Activated CD8-positive, alpha-beta memory T cell treated with anti-CD3 and anti-CD28 coated beads for 36 hours (primary cell): ENCODE results near the gene RIOK1. TPM values are rescaled to one million over a fixed set of nuclear protein-coding genes. Genes with fewer than 3 reads are reported as not detected.

Experiments used
- CTCF ChIA-PET: fragments of 350-600 bp; sonication (Branson Sonifier 250); formaldehyde crosslinking; loops from one replicate; lab custom pipeline; 2021; ENCODE audit warnings: antibody characterized with exemption; lab: Charles Lee
- POLR2A ChIA-PET: fragments of 350-600 bp; sonication (Branson Sonifier 250); formaldehyde crosslinking; loops from one replicate; lab custom pipeline; 2021; ENCODE audit warnings: antibody characterized with exemption; lab: Charles Lee
- total RNA-seq, 2 experiments: library from RNA; stranded (reverse); gene quantifications; one replicate each; pipeline ENCODE4 v1.2.3, GENCODE V29; 2021

Gene RIOK1
- total RNA-seq, 2 experiments from 2014 or later, result 54.2 to 59.0 TPM

DNA sequence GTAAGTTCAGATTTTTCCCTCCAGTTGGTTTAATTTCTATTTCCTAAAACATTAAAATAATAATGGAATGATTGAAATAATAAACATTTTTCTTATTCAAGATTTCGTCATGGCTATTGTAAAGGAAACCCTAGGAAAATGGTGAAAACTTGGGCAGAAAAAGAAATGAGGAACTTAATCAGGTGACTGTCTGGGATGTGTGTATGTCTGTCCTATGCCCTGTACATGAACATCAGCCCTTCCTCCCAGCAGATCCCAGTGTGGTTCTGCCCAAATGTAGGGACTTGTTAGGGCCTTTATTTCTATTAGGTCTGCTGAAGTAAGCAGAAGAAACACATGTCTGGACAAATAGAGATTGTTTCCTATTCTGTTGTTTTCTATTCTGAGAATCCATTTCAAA lies 13.1 kb downstream of the RIOK1 start:
- CTCF ChIA-PET, result no interaction called here

GRCh38 chr6:7404546-7404945 lies 14.9 kb downstream of the RIOK1 start:
- POLR2A ChIA-PET, result interaction anchor here (1.0 kb wide), 1 partner anchor 14 kb away, joined by 3 read pairs; no protein-coding TSS in a partner anchor
- CTCF ChIA-PET, result interaction anchor here (1.3 kb wide), 1 partner anchor 92 kb away, joined by 3 read pairs; no protein-coding TSS in a partner anchor

More for the DNA sequence above, 13.1 kb downstream of the RIOK1 start:
- POLR2A ChIA-PET, result interaction anchor here (0.5 kb wide), 1 partner anchor 139 kb away, joined by 4 read pairs; no protein-coding TSS in a partner anchor

DNA sequence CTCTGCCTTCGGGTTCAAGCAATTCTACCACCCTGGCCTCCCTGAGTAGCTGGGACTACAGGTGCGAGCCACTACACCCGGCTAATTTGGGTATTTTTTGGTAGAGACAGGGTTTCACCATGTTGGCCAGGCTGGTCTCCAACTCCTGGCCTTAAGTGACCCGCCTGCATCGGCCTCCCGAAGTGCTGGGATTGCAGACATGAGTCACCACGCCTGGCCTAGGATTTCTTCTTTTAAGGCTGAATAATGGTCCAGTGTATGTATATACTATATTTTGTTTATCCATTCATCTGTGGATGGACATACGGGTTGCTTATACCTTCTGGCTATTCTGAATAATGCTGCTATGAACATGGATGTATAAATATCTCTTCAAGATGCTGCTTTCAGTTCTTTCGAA lies 17.1 kb downstream of the RIOK1 start:
- ChIA-PET CTCF (no interaction called here), POLR2A (no interaction called here)

DNA sequence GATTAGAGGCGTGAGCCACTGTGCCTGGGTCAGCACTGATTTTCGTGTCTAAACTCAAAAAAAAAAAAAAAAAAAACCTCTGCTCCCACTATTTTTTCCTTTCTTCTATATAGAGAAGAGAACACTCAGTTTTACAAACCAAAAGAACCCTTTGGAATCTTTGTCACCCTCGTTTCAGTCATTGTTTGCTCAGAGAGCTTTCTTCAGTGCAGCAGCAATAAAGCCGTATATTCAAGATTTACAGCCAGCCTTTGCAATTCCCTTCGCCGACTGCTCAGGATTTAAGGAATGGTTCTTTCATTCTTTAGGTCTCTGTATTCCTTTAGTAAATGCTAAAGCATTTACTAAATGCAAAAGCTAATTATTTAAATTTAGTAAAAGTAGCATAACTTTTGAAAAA lies 20.1 kb downstream of the RIOK1 start:
- ChIA-PET POLR2A (no interaction called here), CTCF (no interaction called here)

DNA sequence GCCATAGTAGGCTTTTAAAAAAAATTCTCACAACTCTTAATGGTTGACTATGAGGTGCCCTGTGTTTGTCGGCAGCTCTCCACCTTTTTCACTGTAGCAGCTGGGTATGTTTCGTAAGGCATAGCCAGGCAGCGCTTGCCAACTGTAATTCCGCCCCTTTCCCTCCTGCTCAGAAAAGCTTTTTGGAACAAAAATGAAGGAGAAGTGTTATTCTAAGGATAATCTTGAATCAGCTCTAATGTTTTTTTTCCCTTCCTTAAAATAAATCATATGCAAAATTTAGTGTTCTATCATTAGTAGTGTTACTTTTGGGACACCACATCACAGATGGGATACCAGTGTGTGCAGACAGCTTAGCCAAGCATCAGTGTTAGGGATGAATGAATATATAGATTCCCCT lies 21.2 kb downstream of the RIOK1 start:
- ChIA-PET CTCF (no interaction called here), POLR2A (no interaction called here)

- ChIA-PET POLR2A (no interaction called here), CTCF (no interaction called here)
Observed at GRCh38 chr6:7411328-7411727, 21.7 kb downstream of the RIOK1 start.

- CTCF ChIA-PET, result no interaction called here
Observed at GRCh38 chr6:7413151-7413823, 23.7 kb downstream of the RIOK1 start.

DNA sequence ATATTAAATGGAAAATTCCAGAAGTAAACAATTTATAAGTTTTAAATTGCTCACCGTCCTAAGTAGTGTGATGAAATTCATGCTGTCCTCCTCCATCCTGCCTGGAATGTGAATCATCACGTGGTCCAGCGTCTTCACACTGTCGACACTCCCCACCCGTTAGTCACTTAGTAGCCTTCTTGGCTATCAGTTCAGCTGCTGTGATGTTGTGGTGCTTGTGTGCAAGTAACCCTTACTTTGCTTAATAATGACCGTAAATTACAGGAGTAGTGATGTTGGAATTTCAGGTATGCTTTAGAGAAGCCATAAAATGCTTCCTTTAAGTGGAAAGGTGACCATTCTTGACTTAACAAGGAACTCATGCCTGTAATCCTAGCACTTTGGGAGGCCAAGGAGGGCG lies 25.2 kb downstream of the RIOK1 start:
- POLR2A ChIA-PET, result no interaction called here
- CTCF ChIA-PET, result no interaction called here

More at GRCh38 chr6:7413151-7413823, 23.7 kb downstream of the RIOK1 start:
- POLR2A ChIA-PET, result no interaction called here

DNA sequence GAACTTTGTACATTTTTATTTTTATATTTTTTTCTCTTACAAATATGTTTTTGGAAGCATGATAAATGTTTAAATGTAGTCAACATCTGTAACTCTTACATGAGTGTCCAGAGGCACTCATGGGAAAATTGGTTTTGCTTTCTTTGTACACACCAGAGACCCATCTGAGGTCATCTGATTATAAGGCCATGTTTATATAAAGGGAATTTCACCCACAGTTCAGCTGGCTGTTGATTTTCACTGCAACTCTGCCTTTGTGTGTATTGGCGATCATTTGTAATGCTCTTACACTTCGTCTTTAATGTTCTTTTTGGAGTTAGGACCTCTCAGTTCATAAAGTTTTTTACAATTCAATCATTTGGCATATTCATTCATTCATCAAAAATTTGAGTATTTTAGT lies 28.1 kb downstream of the RIOK1 start:
- ChIA-PET CTCF (no interaction called here), POLR2A (no interaction called here)

DNA sequence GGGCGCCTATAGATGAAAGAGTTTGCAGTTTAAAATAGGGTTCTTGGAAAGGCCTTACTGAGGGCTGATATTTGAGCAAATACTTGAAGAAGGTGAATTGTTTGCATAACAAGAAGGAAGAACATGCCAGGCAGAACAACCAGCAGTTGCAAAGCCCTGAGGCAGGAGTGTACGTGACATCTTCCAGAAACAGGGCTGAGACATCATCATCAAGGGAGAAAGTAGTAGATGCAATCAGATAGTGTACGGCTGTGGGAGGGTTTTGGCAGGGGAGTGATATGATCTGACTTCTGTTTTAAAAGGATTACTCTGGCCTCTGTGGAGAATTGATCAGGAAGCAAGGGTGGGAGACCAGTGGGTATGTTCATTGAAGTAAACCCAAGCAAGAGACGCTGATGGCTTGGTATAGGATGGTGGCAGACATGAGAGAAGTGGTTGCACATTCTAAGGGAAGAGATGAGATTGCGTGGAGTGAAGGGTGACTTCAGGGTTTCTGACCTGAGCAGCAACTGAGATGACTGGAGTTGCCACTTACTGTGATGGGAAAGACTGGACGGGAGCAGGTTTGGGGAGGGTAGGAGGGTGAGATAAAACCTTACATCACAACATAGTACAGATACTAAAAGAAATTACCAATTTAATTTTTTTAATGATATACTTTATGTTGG lies 28.8 kb downstream of the RIOK1 start:
- ChIA-PET CTCF (no interaction called here), POLR2A (no interaction called here)

DNA sequence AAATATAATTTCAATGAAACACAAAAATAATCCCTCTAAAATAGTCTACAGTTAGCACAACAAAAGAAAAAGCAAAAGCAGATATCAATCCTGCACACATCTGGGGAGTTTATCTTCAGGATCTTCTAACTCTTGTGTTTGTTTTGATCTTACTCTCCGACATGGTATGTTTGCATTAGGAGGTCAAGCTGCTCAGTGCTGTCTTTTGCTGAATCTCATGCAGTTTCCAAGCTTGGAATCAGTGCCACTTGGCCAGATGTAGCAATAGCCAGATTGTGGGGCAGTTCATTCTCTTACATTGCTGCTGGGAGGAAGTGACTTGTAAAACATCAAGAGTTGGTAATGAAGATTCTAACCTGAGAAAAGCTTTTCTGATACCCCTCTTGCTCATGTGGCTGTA lies 29.5 kb downstream of the RIOK1 start:
- ChIA-PET CTCF (no interaction called here), POLR2A (no interaction called here)

GRCh38 chr6:7421066-7421465 lies 31.5 kb downstream of the RIOK1 start:
- CTCF ChIA-PET, result no interaction called here
- POLR2A ChIA-PET, result no interaction called here

DNA sequence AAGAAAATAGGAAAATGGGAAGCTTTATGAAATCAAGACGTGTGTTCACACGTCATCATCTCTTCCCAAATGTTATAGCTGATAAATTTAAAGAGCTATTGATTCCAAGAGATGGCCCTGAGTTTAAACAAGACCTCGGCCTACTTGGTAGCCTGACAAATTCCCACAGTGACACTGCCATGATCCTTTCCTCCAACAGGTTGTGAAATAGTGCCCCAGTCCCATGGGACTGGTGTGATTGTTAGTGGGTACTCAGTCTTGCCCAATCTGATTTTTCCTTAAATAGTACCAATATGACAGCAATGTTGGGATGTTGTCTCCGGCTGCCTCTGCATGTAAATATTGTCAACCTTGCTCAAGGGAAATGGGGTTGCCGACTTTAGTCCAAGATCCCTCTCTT lies 34.5 kb downstream of the RIOK1 start:
- ChIA-PET POLR2A (no interaction called here), CTCF (no interaction called here)

DNA sequence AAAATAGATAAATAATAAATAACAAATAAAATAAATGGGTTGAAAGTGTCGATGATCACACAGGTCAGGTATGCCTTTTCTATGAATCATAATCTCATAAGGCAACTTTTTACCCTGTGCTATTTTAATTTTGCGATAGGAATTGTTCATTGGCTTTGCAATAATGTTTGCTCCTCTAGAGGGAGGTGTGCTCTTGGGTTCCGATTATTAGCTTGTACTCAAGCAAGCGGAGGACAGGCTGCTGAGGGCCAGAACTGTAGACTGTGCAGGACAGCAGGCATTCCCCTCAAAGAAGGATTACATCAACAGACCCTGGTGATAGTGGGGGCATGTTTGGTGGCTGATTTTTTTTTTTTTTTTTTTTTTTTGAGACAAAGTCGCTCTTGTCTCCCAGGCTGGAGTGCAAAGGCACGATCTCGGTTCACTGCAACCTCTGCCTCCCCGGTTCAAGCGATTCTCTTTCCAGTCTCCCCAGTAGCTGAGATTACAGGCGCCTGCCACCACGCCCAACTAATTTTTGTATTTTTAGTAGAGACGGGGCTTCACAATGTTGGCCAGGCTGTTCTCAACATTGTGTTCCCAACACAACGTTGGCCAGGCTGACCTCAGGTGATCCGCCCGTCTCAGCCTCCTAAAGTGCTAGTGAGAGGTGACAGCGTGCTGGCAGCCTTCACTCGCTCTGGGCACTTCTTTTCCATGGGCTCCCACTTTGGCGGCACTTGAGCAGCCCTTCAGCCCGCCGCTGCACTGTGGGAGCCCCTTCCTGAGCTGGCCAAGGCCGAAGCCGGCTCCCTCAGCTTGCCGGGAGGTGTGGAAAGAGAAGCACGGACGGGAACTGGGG lies 35.6 kb downstream of the RIOK1 start:
- POLR2A ChIA-PET, result no interaction called here
- CTCF ChIA-PET, result no interaction called here

GRCh38 chr6:7425808-7426190 lies 36.2 kb downstream of the RIOK1 start:
- POLR2A ChIA-PET, result no interaction called here
- CTCF ChIA-PET, result no interaction called here

GRCh38 chr6:7426447-7427169 lies 37.0 kb downstream of the RIOK1 start:
- CTCF ChIA-PET, result no interaction called here

DNA sequence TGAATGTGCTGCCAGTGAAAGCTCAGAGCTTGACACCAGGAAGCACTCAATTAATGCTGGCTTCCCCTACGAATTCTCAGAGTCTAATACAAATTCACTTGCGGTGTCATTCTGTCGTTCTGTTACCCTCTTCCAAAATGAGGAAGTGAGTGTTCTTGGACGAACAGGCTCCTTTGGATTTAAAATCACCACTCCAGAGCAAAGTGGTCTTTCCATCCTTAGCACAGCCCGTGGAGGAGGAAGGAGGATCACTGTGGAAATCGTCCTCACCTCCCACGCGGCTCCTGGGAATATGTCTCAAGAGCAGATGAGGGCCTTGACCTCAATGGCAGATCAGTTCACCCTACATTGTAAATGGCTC lies 41.7 kb downstream of the RIOK1 start:
- ChIA-PET POLR2A (no interaction called here), CTCF (no interaction called here)

More at GRCh38 chr6:7426447-7427169, 37.0 kb downstream of the RIOK1 start:
- POLR2A ChIA-PET, result no interaction called here

DNA sequence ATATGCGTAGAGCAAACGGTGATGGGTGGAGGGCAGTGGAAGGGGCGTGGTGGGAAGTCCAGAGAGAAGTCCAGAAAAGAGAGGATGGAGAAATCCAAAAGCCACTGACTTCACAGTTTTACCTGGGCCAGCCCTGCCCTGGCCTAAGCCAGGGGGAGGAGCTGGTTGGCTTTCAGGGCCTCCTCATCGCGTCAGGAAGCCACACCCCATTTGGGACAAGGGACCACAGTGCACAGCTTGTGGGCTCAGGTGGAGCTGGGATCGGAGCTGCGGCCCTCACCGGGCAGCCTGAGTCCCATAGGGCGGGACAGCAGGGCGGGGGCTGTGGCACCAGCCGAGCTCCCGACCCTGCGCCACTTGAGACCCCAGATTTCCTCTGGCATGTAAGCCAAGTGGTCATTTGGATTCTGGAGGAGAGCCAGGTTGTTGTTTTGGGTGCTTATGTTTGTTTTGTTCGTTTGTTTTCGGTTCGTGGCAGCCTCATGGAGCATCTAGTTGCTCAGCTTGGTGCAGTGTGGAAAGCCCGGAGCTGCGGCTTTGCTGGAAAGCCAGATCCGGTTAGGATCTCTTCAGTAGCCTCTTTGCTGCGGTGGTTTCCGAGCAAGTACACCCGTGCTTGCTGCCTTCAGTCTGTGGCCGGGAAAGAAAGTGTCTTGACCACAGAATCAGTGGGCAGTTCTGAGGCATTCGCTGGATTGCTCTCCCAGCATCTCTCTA lies 42.2 kb downstream of the RIOK1 start:
- ChIA-PET CTCF (no interaction called here), POLR2A (no interaction called here)
